Esophagus muscularis mucosa (tissue), 4 donors: Measurements from ENCODE around the gene CTNNA2. TPM values are rescaled to one million over a fixed set of nuclear protein-coding genes. Genes with fewer than 3 reads are reported as not detected.

Experiments
- DNase-seq: peaks from one replicate; pipeline ENCODE4 v3.0.0-alpha.2; 2017; ENCODE audit errors: extremely low spot score
- H3K27ac ChIP-seq, 4 donors: fragments of 200-600 bp; sonication (generic); replicated peaks in 1 of 4; 1 replicate in 3 of 4; 2 replicates in 1 of 4; pipeline ENCODE4 v1.5.1; 2016 to 2019; ENCODE audit warnings: mild to moderate bottlenecking in 1 of 4
- H3K27me3 ChIP-seq, 4 donors: fragments of 200-600 bp; sonication (generic); one replicate each; pipeline versions ENCODE4 v1.5.1 to v1.6.0; 2016 to 2019
- H3K36me3 ChIP-seq, 4 donors: fragments of 200-600 bp; sonication (generic); one replicate each; pipeline ENCODE4 v1.5.1; 2016 to 2019
- H3K4me1 ChIP-seq, 4 donors: fragments of 200-600 bp; sonication (generic); one replicate each; pipeline ENCODE4 v1.5.1; 2016 to 2019
- H3K4me3 ChIP-seq, 4 donors: fragments of 200-600 bp; sonication (generic); 1 replicate in 2 of 4; 2 replicates in 2 of 4; pipeline ENCODE4 v1.5.1; 2016 to 2019; ENCODE audit warnings: mild to moderate bottlenecking in 4 of 4, moderate library complexity in 1 of 4
- H3K9me3 ChIP-seq, 4 donors: fragments of 200-600 bp; sonication (generic); 1 replicate in 3 of 4; 2 replicates in 1 of 4; pipeline ENCODE4 v1.5.1; 2016 to 2019
- CTCF ChIP-seq, 3 experiments: fragments of 200-600 bp in 2 of 3; fragments of 450-650 bp in 1 of 3; sonication (generic) in 2 of 3; IDR thresholded peaks; one replicate each; pipeline ENCODE4 v1.5.1; 2017 to 2019; ENCODE audit warnings: antibody characterized with exemption in 3 of 3, mild to moderate bottlenecking in 2 of 3, moderate library complexity in 1 of 3
- EP300 ChIP-seq: sonication (generic); formaldehyde crosslinking; IDR thresholded peaks from one replicate; pipeline ENCODE4 v1.6.1; 2017; ENCODE audit warnings: antibody characterized with exemption
- POLR2A ChIP-seq: fragments of 450-650 bp; IDR thresholded peaks from one replicate; pipeline ENCODE4 v1.6.1; 2017; ENCODE audit warnings: antibody characterized with exemption, moderate library complexity, mild to moderate bottlenecking, low read depth
- POLR2AphosphoS5 ChIP-seq, 2 donors: sonication (generic); formaldehyde crosslinking; IDR thresholded peaks; one replicate each; pipeline ENCODE4 v1.6.1; 2017; ENCODE audit warnings: antibody characterized with exemption in 2 of 2
- WGBS: methylation state at CpG from one replicate; pipeline ENCODE4 v1.1.5; 2018; 5-methylcytosine and 5-hydroxymethylcytosine counted together
- intact Hi-C: fragments of 100-400 bp; cut with DNase I; formaldehyde crosslinking; loops from one replicate; pipeline ENCODE4 v1.15.1; 2023
- total RNA-seq, 4 donors: library from RNA; depleted of rRNA; stranded (reverse); fragments of >200 nt; gene quantifications; one replicate each; pipeline versions ENCODE4 v1.1.0 to v1.2.1, GENCODE V29; 2016

Gene CTNNA2
- total RNA-seq, 4 donors from 2014 or later, result 0.42 to 2.5 (median 1.1) TPM

GRCh38 chr2:79862756-79863155, 349.9 kb downstream of the CTNNA2 start:
- WGBS, result 48% methylated on average over 1 of the region's 1 CpG
- Histone ChIP-seq H3K27ac (no peak overlapping the region), H3K9me3 (no peaks in the 10 kb centered on the region), H3K27me3 (peaks cover 0 to 4% (median 0%) of the 10 kb centered on the region in 4 donors), H3K4me1 (no peaks in the 10 kb centered on the region), H3K36me3 (no peaks in the 10 kb centered on the region), H3K4me3 (no peak overlapping the region)
- TF ChIP-seq EP300, result no peak
- TF ChIP-seq POLR2A, result no peak
- no peak for TF ChIP-seq POLR2AphosphoS5 (IDR thresholded peaks at IDR 0.05)
- TF ChIP-seq CTCF (IDR thresholded peaks at IDR 0.05), result no peak
- no peak for DNase-seq
- intact Hi-C loops, result no loop called here

GRCh38 chr2:79872656-79873055, 359.8 kb downstream of the CTNNA2 start:
- intact Hi-C loops, result no loop called here
- Histone ChIP-seq H3K36me3 (no peaks in the 10 kb centered on the region), H3K4me3 (no peak overlapping the region), H3K27me3 (no peaks in the 10 kb centered on the region), H3K4me1 (no peaks in the 10 kb centered on the region), H3K27ac (no peak overlapping the region), H3K9me3 (no peaks in the 10 kb centered on the region)
- TF ChIP-seq POLR2A, result no peak
- WGBS, result 58% methylated on average over 2 of the region's 2 CpGs
- no peak for DNase-seq

GRCh38 chr2:79874015-79874414, 361.2 kb downstream of the CTNNA2 start:
- Histone ChIP-seq H3K27ac (no peak overlapping the region), H3K4me3 (no peak overlapping the region), H3K27me3 (no peaks in the 10 kb centered on the region), H3K4me1 (no peaks in the 10 kb centered on the region), H3K9me3 (no peaks in the 10 kb centered on the region), H3K36me3 (no peaks in the 10 kb centered on the region)
- intact Hi-C loops, result no loop called here
- 96% methylated on average over 15 of the region's 18 CpGs for WGBS
- TF ChIP-seq POLR2AphosphoS5 (IDR thresholded peaks at IDR 0.05) (no peak), EP300 (no peak), CTCF (IDR thresholded peaks at IDR 0.05) (no peak), POLR2A (no peak)
- no peak for DNase-seq

- intact Hi-C loops, result no loop called here
- H3K27me3 ChIP-seq, result no peaks in the 10 kb centered on the region
- TF ChIP-seq CTCF (IDR thresholded peaks at IDR 0.05) (no peak), POLR2A (no peak), POLR2AphosphoS5 (IDR thresholded peaks at IDR 0.05) (no peak), EP300 (no peak)
- H3K4me3 ChIP-seq, result no peak overlapping the region
- no peaks in the 10 kb centered on the region for H3K4me1 ChIP-seq
- WGBS, result 18% methylated on average over 3 of the region's 3 CpGs
- H3K27ac ChIP-seq, result no peak overlapping the region
- no peaks in the 10 kb centered on the region for H3K9me3 ChIP-seq
- H3K36me3 ChIP-seq, result no peaks in the 10 kb centered on the region
- DNase-seq, result no peak
Observed at GRCh38 chr2:79876430-79876829, 363.6 kb downstream of the CTNNA2 start.

GRCh38 chr2:79882548-79882947, 369.7 kb downstream of the CTNNA2 start:
- Histone ChIP-seq H3K36me3 (no peaks in the 10 kb centered on the region), H3K9me3 (no peaks in the 10 kb centered on the region), H3K4me3 (no peak overlapping the region), H3K27me3 (peaks cover 0 to 7% (median 0%) of the 10 kb centered on the region in 4 donors), H3K27ac (no peak overlapping the region), H3K4me1 (no peaks in the 10 kb centered on the region)
- TF ChIP-seq CTCF (IDR thresholded peaks at IDR 0.05) (no peak), EP300 (no peak), POLR2AphosphoS5 (IDR thresholded peaks at IDR 0.05) (no peak), POLR2A (no peak)
- intact Hi-C loops, result no loop called here
- WGBS, result 95% methylated on average over 5 of the region's 6 CpGs
- DNase-seq, result no peak
